WTC11 (cell line): Measurements from ENCODE around the gene TRIM44. TPM values are rescaled to one million over a fixed set of nuclear protein-coding genes. Genes with fewer than 3 reads are reported as not detected.
A peak's percentile ranks its signal among the peaks of the same experiment; 100 is the strongest.

Source experiments
- ATF2 ChIP-seq: sonication (generic); formaldehyde crosslinking; IDR thresholded peaks from 2 replicates; pipeline ENCODE4 v1.8.1; 2022; ENCODE audit warnings: low read depth, missing genetic modification reagents, borderline replicate concordance
- CDX4 ChIP-seq: fragments of 250-450 bp; sonication (Bioruptor Pico); IDR thresholded peaks from 2 replicates; pipeline ENCODE4 v1.9.0; 2021; ENCODE audit warnings: moderate library complexity, mild to moderate bottlenecking, inconsistent platforms, borderline replicate concordance
- CREB1 ChIP-seq: sonication (generic); formaldehyde crosslinking; IDR thresholded peaks from 2 replicates; pipeline ENCODE4 v1.8.0; 2023; ENCODE audit warnings: mild to moderate bottlenecking, missing genetic modification reagents
- CREM ChIP-seq: sonication (generic); formaldehyde crosslinking; IDR thresholded peaks from 2 replicates; pipeline ENCODE4 v1.8.1; 2022; ENCODE audit warnings: mild to moderate bottlenecking, missing genetic modification reagents, moderate library complexity
- E2F1 ChIP-seq: sonication (generic); formaldehyde crosslinking; IDR thresholded peaks from 2 replicates; pipeline ENCODE4 v1.8.0; 2022; ENCODE audit warnings: mild to moderate bottlenecking, missing genetic modification reagents
- E2F4 ChIP-seq: sonication (generic); formaldehyde crosslinking; IDR thresholded peaks from 2 replicates; pipeline ENCODE4 v1.8.1; 2022; ENCODE audit warnings: low read depth, mild to moderate bottlenecking, moderate library complexity, missing genetic modification reagents, borderline replicate concordance
- ERG ChIP-seq: fragments of 250-450 bp; sonication (Bioruptor Pico); IDR thresholded peaks from 2 replicates; pipeline ENCODE4 v1.8.0; 2021; ENCODE audit warnings: mild to moderate bottlenecking
- FOXP1 ChIP-seq: sonication (generic); formaldehyde crosslinking; IDR thresholded peaks from 2 replicates; pipeline ENCODE4 v1.8.0; 2022; ENCODE audit warnings: missing genetic modification reagents, mild to moderate bottlenecking, moderate library complexity, borderline replicate concordance
- GRHL2 ChIP-seq: fragments of 250-450 bp; sonication (Bioruptor Pico); IDR thresholded peaks from 2 replicates; pipeline ENCODE4 v1.8.0; 2022; ENCODE audit warnings: mild to moderate bottlenecking, moderate library complexity; ENCODE audit not compliant: insufficient replicate concordance, severe bottlenecking
- GTF2I ChIP-seq: fragments of 250-450 bp; sonication (Bioruptor Pico); conservative IDR thresholded peaks from 2 replicates; pipeline ENCODE4 v1.4.0; 2021; ENCODE audit warnings: mild to moderate bottlenecking
- HMGXB4 ChIP-seq: sonication (generic); formaldehyde crosslinking; IDR thresholded peaks from 2 replicates; pipeline ENCODE4 v1.8.1; 2023; ENCODE audit warnings: mild to moderate bottlenecking, moderate library complexity, missing genetic modification reagents
- JAZF1 ChIP-seq: fragments of 250-450 bp; sonication (Bioruptor Pico); IDR thresholded peaks from 2 replicates; pipeline ENCODE4 v1.9.0; 2021; ENCODE audit warnings: moderate library complexity, mild to moderate bottlenecking, inconsistent platforms
- MAX ChIP-seq: sonication (generic); formaldehyde crosslinking; IDR thresholded peaks from 2 replicates; pipeline ENCODE4 v1.8.0; 2022; ENCODE audit warnings: mild to moderate bottlenecking, missing genetic modification reagents
- NR3C1 ChIP-seq: sonication (generic); formaldehyde crosslinking; conservative IDR thresholded peaks from 2 replicates; pipeline ENCODE4 v1.8.1; 2023; ENCODE audit warnings: low read depth, mild to moderate bottlenecking, missing genetic modification reagents
- OVOL2 ChIP-seq: fragments of 250-450 bp; sonication (Bioruptor Pico); IDR thresholded peaks from 2 replicates; pipeline ENCODE4 v1.9.0; 2021; ENCODE audit warnings: mild to moderate bottlenecking, borderline replicate concordance
- PRRX2 ChIP-seq: fragments of 250-450 bp; sonication (Bioruptor Pico); IDR thresholded peaks from 2 replicates; pipeline ENCODE4 v1.8.0; 2021; ENCODE audit warnings: mild to moderate bottlenecking
- SMAD3 ChIP-seq: sonication (generic); formaldehyde crosslinking; IDR thresholded peaks from 2 replicates; pipeline ENCODE4 v1.8.0; 2022; ENCODE audit warnings: missing genetic modification reagents, mild to moderate bottlenecking, borderline replicate concordance
- SMAD4 ChIP-seq: sonication (generic); formaldehyde crosslinking; IDR thresholded peaks from 2 replicates; pipeline ENCODE4 v1.8.0; 2022; ENCODE audit warnings: mild to moderate bottlenecking, missing genetic modification reagents
- SP1 ChIP-seq: sonication (generic); formaldehyde crosslinking; conservative IDR thresholded peaks from 2 replicates; pipeline ENCODE4 v1.8.1; 2022; ENCODE audit warnings: missing genetic modification reagents
- USF2 ChIP-seq: sonication (generic); formaldehyde crosslinking; IDR thresholded peaks from 2 replicates; pipeline ENCODE4 v1.8.1; 2023; ENCODE audit warnings: mild to moderate bottlenecking, missing genetic modification reagents, moderate library complexity
- ZNF138 ChIP-seq: sonication (generic); formaldehyde crosslinking; conservative IDR thresholded peaks from 2 replicates; pipeline ENCODE4 v1.8.1; 2022; ENCODE audit warnings: mild to moderate bottlenecking, moderate library complexity, missing genetic modification reagents
- ZNF416 ChIP-seq: fragments of 250-450 bp; sonication (Bioruptor Pico); IDR thresholded peaks from 2 replicates; pipeline ENCODE4 v1.9.0; 2021; ENCODE audit warnings: mild to moderate bottlenecking, inconsistent platforms
- ZNF423 ChIP-seq: fragments of 250-450 bp; sonication (Bioruptor Pico); IDR thresholded peaks from 2 replicates; pipeline ENCODE4 v2.1.2; 2022; ENCODE audit warnings: mild to moderate bottlenecking, moderate library complexity
- ZNF425 ChIP-seq: fragments of 250-450 bp; sonication (Bioruptor Pico); conservative IDR thresholded peaks from 2 replicates; pipeline ENCODE4 v1.9.0; 2021; ENCODE audit warnings: mild to moderate bottlenecking
- total RNA-seq: library from RNA; stranded (reverse); gene quantifications from 3 replicates; pipeline ENCODE4 v1.2.3, GENCODE V29; 2021

The TRIM44 gene
- total RNA-seq, 1 experiment from 2014 or later = 27.4 TPM

- TF ChIP-seq CDX4 (CRISPR knock-in tag) = no peak
- TF ChIP-seq GRHL2 = no peak
- TF ChIP-seq MAX (CRISPR knock-in tag) = peak; percentile 99
- no peak for TF ChIP-seq ZNF138
- TF ChIP-seq SMAD3 = peak; percentile 24; the same call in 1 of the 2 replicates
- TF ChIP-seq ZNF416 (CRISPR knock-in tag) = no peak
- TF ChIP-seq FOXP1 (CRISPR knock-in tag) = peak; percentile 98
- no peak for TF ChIP-seq JAZF1 (CRISPR knock-in tag)
- TF ChIP-seq USF2 (CRISPR knock-in tag) = peak; percentile 64
- no peak for TF ChIP-seq ERG
- TF ChIP-seq GTF2I (CRISPR knock-in tag) = no peak
- peak; percentile 24; the same call in 1 of the 2 replicates for TF ChIP-seq CREM
- TF ChIP-seq CREB1 = 0 out of 2 replicates have a peak, but pooled peaks have one; percentile 35
- TF ChIP-seq E2F1 = peak; percentile 31; the same call in 1 of the 2 replicates
- TF ChIP-seq ZNF425 (CRISPR knock-in tag) = no peak
- TF ChIP-seq ZNF423 (CRISPR knock-in tag) = no peak
- no peak for TF ChIP-seq OVOL2 (CRISPR knock-in tag)
- TF ChIP-seq ATF2 = no peak
- TF ChIP-seq PRRX2 (CRISPR knock-in tag) = no peak
- no peak for TF ChIP-seq NR3C1
- TF ChIP-seq E2F4 (CRISPR knock-in tag) = peak; percentile 92
- peak; percentile 60; the same call in 1 of the 2 replicates for TF ChIP-seq HMGXB4 (CRISPR knock-in tag)
- 0 out of 2 replicates have a peak, but pooled peaks have one; percentile 13 for TF ChIP-seq SP1
- TF ChIP-seq SMAD4 (CRISPR knock-in tag) = peak; percentile 86
Observed at GRCh38 chr11:35619116-35619854, 43.3 kb upstream of the TRIM44 start (continued).
